Colonic mucosa (tissue), 4 donors: ENCODE data around the gene KDM6A. TPM values are rescaled to one million over a fixed set of nuclear protein-coding genes. Genes with fewer than 3 reads are reported as not detected.

ENCODE experiments used
- DNase-seq: peaks from one replicate; pipeline ENCODE4 v3.0.0-alpha.2; 2020
- H3K27ac ChIP-seq: fragments of 200-600 bp; one replicate; pipeline ENCODE4 v1.8.0; 2021
- H3K27me3 ChIP-seq: fragments of 200-600 bp; one replicate; pipeline ENCODE4 v1.8.0; 2021
- H3K36me3 ChIP-seq: fragments of 200-600 bp; one replicate; pipeline ENCODE4 v1.8.0; 2021
- H3K4me1 ChIP-seq: fragments of 200-600 bp; one replicate; pipeline ENCODE4 v1.8.0; 2021; ENCODE audit warnings: mild to moderate bottlenecking
- H3K4me3 ChIP-seq: fragments of 200-600 bp; one replicate; pipeline ENCODE4 v1.8.0; 2021
- H3K9ac ChIP-seq, 2 donors: one replicate each; pipeline ENCODE4 v1.7.0; 2013; ENCODE audit warnings: control low read depth in 2 of 2, low read depth in 2 of 2, low read length in 2 of 2
- H3K9me3 ChIP-seq: fragments of 200-600 bp; one replicate; pipeline ENCODE4 v1.8.0; 2021
- CTCF ChIP-seq: fragments of 200-600 bp; IDR thresholded peaks from one replicate; pipeline ENCODE4 v1.8.0; 2022; ENCODE audit warnings: antibody characterized with exemption, mild to moderate bottlenecking
- intact Hi-C: fragments of 100-400 bp; cut with DNase I; formaldehyde crosslinking; loops from one replicate; pipeline ENCODE4 v1.14.1; 2022
- total RNA-seq, 2 donors: library from RNA; stranded (reverse); fragmentation: NEBNext Ultra II Directional in 1 of 2; extraction: Animal tissue kit (Norgen Biotek cat#: 25700) in 1 of 2; gene quantifications; one replicate each; pipeline ENCODE4 v1.2.1, GENCODE V29; 2021
- donor health status: healthy.
- donor health status: DM: no; HTN: no; CAD: no.
- donor health status: DM: no; HTN: no; CAD: no.

The KDM6A gene
- total RNA-seq, 2 donors from 2014 or later = 31.6 to 45.3 TPM

- Histone ChIP-seq H3K9ac (no peak overlapping the region), H3K27me3 (no peaks in the 10 kb centered on the region), H3K4me1 (peaks cover 3% of the 10 kb centered on the region), H3K4me3 (no peak overlapping the region), H3K36me3 (no peaks in the 10 kb centered on the region), H3K27ac (no peak overlapping the region), H3K9me3 (no peaks in the 10 kb centered on the region)
- intact Hi-C loops = no loop called here
- DNase-seq = no peak
- no peak for TF ChIP-seq CTCF
Observed at GRCh38 chrX:44971674-44972073, 98.7 kb downstream of the KDM6A start.

GRCh38 chrX:44972132-44972531, 99.1 kb downstream of the KDM6A start:
- intact Hi-C loops = no loop called here
- no peak overlapping the region for H3K4me3 ChIP-seq
- TF ChIP-seq CTCF = no peak

GRCh38 chrX:44973420-44973932, 100.5 kb downstream of the KDM6A start:
- Histone ChIP-seq H3K9ac (no peak overlapping the region), H3K27me3 (no peaks in the 10 kb centered on the region), H3K4me1 (no peaks in the 10 kb centered on the region), H3K27ac (no peak overlapping the region), H3K9me3 (no peaks in the 10 kb centered on the region), H3K36me3 (no peaks in the 10 kb centered on the region), H3K4me3 (no peak overlapping the region)
- no peak for TF ChIP-seq CTCF
- intact Hi-C loops = no loop called here
- DNase-seq = no peak

More at GRCh38 chrX:44972132-44972531, 99.1 kb downstream of the KDM6A start:
- H3K27ac ChIP-seq = no peak overlapping the region
- no peaks in the 10 kb centered on the region for H3K36me3 ChIP-seq
- DNase-seq = no peak
- H3K9me3 ChIP-seq = no peaks in the 10 kb centered on the region
- H3K27me3 ChIP-seq = no peaks in the 10 kb centered on the region
- no peak overlapping the region for H3K9ac ChIP-seq
- peaks cover 3% of the 10 kb centered on the region for H3K4me1 ChIP-seq

GRCh38 chrX:44974451-44974850, 101.5 kb downstream of the KDM6A start:
- Histone ChIP-seq H3K4me1 (no peaks in the 10 kb centered on the region), H3K9me3 (no peaks in the 10 kb centered on the region), H3K27me3 (no peaks in the 10 kb centered on the region), H3K27ac (no peak overlapping the region), H3K4me3 (no peak overlapping the region), H3K36me3 (no peaks in the 10 kb centered on the region), H3K9ac (no peak overlapping the region)
- TF ChIP-seq CTCF = no peak
- intact Hi-C loops = no loop called here
- no peak for DNase-seq

- DNase-seq = no peak
Observed at GRCh38 chrX:44975666-44976263, 102.8 kb downstream of the KDM6A start.

More at GRCh38 chrX:44975666-44976263, 102.8 kb downstream of the KDM6A start:
- Histone ChIP-seq H3K27me3 (no peaks in the 10 kb centered on the region), H3K36me3 (no peaks in the 10 kb centered on the region), H3K9me3 (no peaks in the 10 kb centered on the region), H3K27ac (no peak overlapping the region), H3K4me1 (no peaks in the 10 kb centered on the region), H3K4me3 (no peak overlapping the region), H3K9ac (no peak overlapping the region)
- no peak for TF ChIP-seq CTCF
- intact Hi-C loops = no loop called here
